ENCODE results near the gene DNAJB8. TPM values are rescaled to one million over a fixed set of nuclear protein-coding genes. Genes with fewer than 3 reads are reported as not detected.
A peak's percentile ranks its signal among the peaks of the same experiment; 100 is the strongest.

Gene DNAJB8
- polyA plus RNA-seq, 3 donors from 2014 or later = not detected

DNA sequence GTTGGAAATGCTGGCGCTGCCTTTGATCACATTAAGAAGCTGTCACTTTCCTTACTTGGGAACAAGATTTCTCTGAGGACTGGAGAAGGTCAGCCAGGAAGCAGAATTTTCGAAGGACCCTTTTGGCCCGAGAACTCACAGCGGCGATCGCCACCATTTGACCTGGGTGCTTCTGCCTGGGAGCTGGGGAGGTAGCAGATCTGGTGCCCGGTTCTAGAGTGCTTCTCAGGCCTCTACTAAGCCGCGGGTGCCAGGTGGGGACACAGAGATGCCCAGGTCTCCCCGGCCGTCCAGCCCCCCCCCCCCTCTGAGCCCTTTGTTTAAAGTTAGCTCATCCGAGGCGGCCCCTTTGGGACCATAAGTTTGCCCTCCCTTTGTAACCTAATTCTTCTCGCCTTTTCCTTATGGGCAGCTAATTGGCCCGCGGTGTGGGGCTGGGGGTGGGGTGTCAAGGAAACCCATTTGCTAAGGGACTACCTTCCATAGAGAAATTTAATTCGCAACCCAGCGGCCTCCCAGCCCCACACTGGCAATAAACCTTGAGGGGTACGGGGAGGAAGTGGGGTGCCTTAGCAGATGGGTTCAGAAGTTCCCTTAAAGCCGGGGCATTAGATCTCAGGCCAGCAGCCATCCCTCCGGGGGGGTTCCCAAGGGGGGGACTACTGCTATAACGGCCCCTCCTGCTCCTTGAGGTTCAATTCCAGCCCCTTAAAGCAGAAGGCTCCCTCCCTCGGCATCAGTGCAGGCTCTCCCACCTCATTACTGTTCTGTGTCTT, 24.4 kb upstream of the DNAJB8 start:
- H3K4me3 Mint-ChIP-seq = no peak overlapping the region
- H3K27me3 Mint-ChIP-seq (ENCODE audit: low read depth in 3 of 3) = peaks cover 19 to 34% (median 26%) of the 10 kb centered on the region in 3 donors
- H3K4me1 Mint-ChIP-seq = peaks cover 8 to 21% of the 10 kb centered on the region in 2 donors
- H3K9me3 Mint-ChIP-seq = peaks cover 0 to 2% (median 0%) of the 10 kb centered on the region in 6 donors
- no peak overlapping the region for H3K27ac Mint-ChIP-seq
- no peak for DNase-seq
- H3K36me3 Mint-ChIP-seq = peaks cover 0 to 3% (median 2%) of the 10 kb centered on the region in 3 donors

DNA sequence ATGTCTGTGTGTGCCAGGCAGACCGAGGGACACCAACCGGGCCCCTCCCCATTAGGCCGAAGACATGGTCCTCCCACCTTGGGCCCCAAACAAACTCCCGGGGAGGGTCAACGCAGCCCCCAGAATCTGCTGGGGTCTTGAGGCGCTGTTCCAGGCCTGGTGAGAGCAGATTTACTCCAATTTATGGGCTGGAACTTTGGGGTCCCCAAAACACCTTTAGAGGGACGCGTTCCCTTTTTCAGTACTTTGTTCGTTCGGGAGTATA, 23.9 kb upstream of the DNAJB8 start:
- peaks cover 5 to 19% of the 10 kb centered on the region in 2 donors for H3K4me1 Mint-ChIP-seq
- no peak overlapping the region for H3K27ac Mint-ChIP-seq
- no peaks in the 10 kb centered on the region for H3K9me3 Mint-ChIP-seq
- H3K4me3 Mint-ChIP-seq = no peak overlapping the region
- no peak for DNase-seq
- H3K36me3 Mint-ChIP-seq = no peaks in the 10 kb centered on the region
- peaks cover 19 to 33% (median 29%) of the 10 kb centered on the region in 3 donors for H3K27me3 Mint-ChIP-seq (ENCODE audit: low read depth in 3 of 3)

GRCh38 chr3:128489927-128490649, 23.4 kb upstream of the DNAJB8 start:
- no peak for DNase-seq
- H3K4me3 Mint-ChIP-seq = peak overlapping the region; percentile 27 to 71 (median 68)
- H3K36me3 Mint-ChIP-seq = no peaks in the 10 kb centered on the region
- H3K27ac Mint-ChIP-seq = no peak overlapping the region
- no peaks in the 10 kb centered on the region for H3K9me3 Mint-ChIP-seq
- H3K4me1 Mint-ChIP-seq = peaks cover 5 to 19% of the 10 kb centered on the region in 2 donors
- H3K27me3 Mint-ChIP-seq (ENCODE audit: low read depth in 3 of 3) = peaks cover 19 to 36% (median 34%) of the 10 kb centered on the region in 3 donors

GRCh38 chr3:128489674-128489926, 22.9 kb upstream of the DNAJB8 start:
- Mint-ChIP-seq H3K27me3 (ENCODE audit: low read depth in 3 of 3) (peaks cover 19 to 39% (median 35%) of the 10 kb centered on the region in 3 donors), H3K4me1 (peaks cover 5 to 19% of the 10 kb centered on the region in 2 donors), H3K27ac (no peak overlapping the region), H3K4me3 (peak overlapping the region; percentile 27 to 69 (median 65)), H3K9me3 (no peaks in the 10 kb centered on the region), H3K36me3 (no peaks in the 10 kb centered on the region)
- no peak for DNase-seq

- peaks cover 15 to 41% (median 35%) of the 10 kb centered on the region in 3 donors for H3K27me3 Mint-ChIP-seq (ENCODE audit: low read depth in 3 of 3)
Measured at GRCh38 chr3:128488991-128489673, 22.4 kb upstream of the DNAJB8 start.

GRCh38 chr3:128488636-128488990, 21.9 kb upstream of the DNAJB8 start:
- no peak for DNase-seq
- Mint-ChIP-seq H3K4me3 (peak overlapping the region in 4 of 5 donors; percentile 38 to 55 (median 43)), H3K27ac (no peak overlapping the region), H3K27me3 (ENCODE audit: low read depth in 3 of 3) (peaks cover 16 to 39% (median 38%) of the 10 kb centered on the region in 3 donors), H3K36me3 (no peaks in the 10 kb centered on the region), H3K9me3 (no peaks in the 10 kb centered on the region), H3K4me1 (peaks cover 5 to 19% of the 10 kb centered on the region in 2 donors)

More at GRCh38 chr3:128488991-128489673, 22.4 kb upstream of the DNAJB8 start:
- Mint-ChIP-seq H3K27ac (no peak overlapping the region), H3K4me1 (peaks cover 5 to 19% of the 10 kb centered on the region in 2 donors), H3K9me3 (no peaks in the 10 kb centered on the region), H3K4me3 (peak overlapping the region in 3 of 5 donors; percentile 38 to 69 (median 48)), H3K36me3 (no peaks in the 10 kb centered on the region)
- no peak for DNase-seq

GRCh38 chr3:128487813-128488635, 21.3 kb upstream of the DNAJB8 start:
- Mint-ChIP-seq H3K9me3 (no peaks in the 10 kb centered on the region), H3K4me1 (peaks cover 11 to 19% of the 10 kb centered on the region in 2 donors), H3K27me3 (ENCODE audit: low read depth in 3 of 3) (peaks cover 18 to 44% (median 42%) of the 10 kb centered on the region in 3 donors), H3K36me3 (peaks cover 0 to 4% (median 0%) of the 10 kb centered on the region in 3 donors), H3K4me3 (peak overlapping the region in 3 of 5 donors; percentile 4 to 42 (median 21)), H3K27ac (no peak overlapping the region)
- no peak for DNase-seq

DNA sequence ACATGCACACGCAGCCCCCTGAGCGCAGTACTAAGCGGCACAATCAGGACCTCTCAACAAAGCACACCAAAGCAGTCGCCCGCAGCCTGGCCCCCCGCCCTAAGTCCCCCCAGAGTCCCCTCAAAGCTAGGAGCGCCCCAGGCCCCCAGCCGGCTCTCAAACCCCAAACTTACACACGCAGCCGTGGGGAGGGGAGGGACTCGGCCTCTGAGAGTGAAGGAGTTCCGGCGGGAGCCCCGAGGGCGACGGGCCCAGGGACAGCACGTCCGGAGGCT, 20.8 kb upstream of the DNAJB8 start:
- Mint-ChIP-seq H3K9me3 (no peaks in the 10 kb centered on the region), H3K27ac (no peak overlapping the region), H3K4me3 (peak overlapping the region; percentile 58 to 78 (median 68)), H3K27me3 (ENCODE audit: low read depth in 3 of 3) (peaks cover 22 to 47% (median 45%) of the 10 kb centered on the region in 3 donors), H3K36me3 (peaks cover 0 to 4% (median 0%) of the 10 kb centered on the region in 3 donors), H3K4me1 (peaks cover 14 to 20% of the 10 kb centered on the region in 2 donors)
- DNase-seq = no peak

- Mint-ChIP-seq H3K36me3 (peaks cover 0 to 4% (median 0%) of the 10 kb centered on the region in 3 donors), H3K4me1 (peaks cover 14 to 20% of the 10 kb centered on the region in 2 donors), H3K9me3 (no peaks in the 10 kb centered on the region), H3K27me3 (ENCODE audit: low read depth in 3 of 3) (peaks cover 26 to 49% (median 43%) of the 10 kb centered on the region in 3 donors), H3K4me3 (peak overlapping the region; percentile 58 to 78 (median 68)), H3K27ac (no peak overlapping the region)
- DNase-seq = no peak
Measured at GRCh38 chr3:128486681-128487537, 20.2 kb upstream of the DNAJB8 start.

DNA sequence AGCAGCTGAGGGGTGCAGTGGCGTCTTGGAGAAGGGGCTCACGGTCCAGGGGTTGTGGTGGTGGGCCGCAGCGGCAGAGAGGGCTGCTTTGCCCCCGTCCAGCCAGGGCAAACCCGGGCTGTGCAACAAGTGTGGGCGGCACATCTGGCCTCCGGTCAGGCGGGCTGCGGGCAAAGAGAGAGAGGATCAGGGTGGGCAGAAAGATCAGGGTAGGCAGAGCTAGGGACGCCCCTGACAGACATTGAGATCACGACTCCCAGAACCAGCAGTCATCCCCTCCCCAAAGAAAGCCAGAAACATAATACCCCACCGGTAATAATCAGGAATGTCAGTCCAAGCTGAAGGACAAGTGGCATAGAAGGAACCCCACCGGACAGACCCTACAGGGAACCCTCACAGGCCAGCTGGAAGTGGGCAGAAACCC, 19.5 kb upstream of the DNAJB8 start:
- peaks cover 14 to 17% of the 10 kb centered on the region in 2 donors for H3K4me1 Mint-ChIP-seq
- peak overlapping the region; percentile 13 to 60 (median 30) for H3K4me3 Mint-ChIP-seq
- peaks cover 26 to 45% (median 36%) of the 10 kb centered on the region in 3 donors for H3K27me3 Mint-ChIP-seq (ENCODE audit: low read depth in 3 of 3)
- no peak for DNase-seq
- no peak overlapping the region for H3K27ac Mint-ChIP-seq
- peaks cover 0 to under 1% (median 0%) of the 10 kb centered on the region in 6 donors for H3K9me3 Mint-ChIP-seq
- peaks cover 0 to 4% (median 0%) of the 10 kb centered on the region in 3 donors for H3K36me3 Mint-ChIP-seq

- DNase-seq = no peak
- H3K4me3 Mint-ChIP-seq = peak overlapping the region in 3 of 5 donors; percentile 1 to 17 (median 13)
- H3K4me1 Mint-ChIP-seq = peaks cover 14 to 17% of the 10 kb centered on the region in 2 donors
- no peak overlapping the region for H3K27ac Mint-ChIP-seq
- peaks cover 26 to 41% (median 33%) of the 10 kb centered on the region in 3 donors for H3K27me3 Mint-ChIP-seq (ENCODE audit: low read depth in 3 of 3)
- peaks cover 0 to 2% (median 0%) of the 10 kb centered on the region in 6 donors for H3K9me3 Mint-ChIP-seq
- H3K36me3 Mint-ChIP-seq = peaks cover 0 to 4% (median 0%) of the 10 kb centered on the region in 3 donors
Measured at GRCh38 chr3:128485282-128486204, 18.9 kb upstream of the DNAJB8 start.
